ENCODE measurements around the gene ADK. TPM values are rescaled to one million over a fixed set of nuclear protein-coding genes. Genes with fewer than 3 reads are reported as not detected.

ADK gene
- total RNA-seq, 1 donor from 2014 or later = 53.7 TPM

GRCh38 chr10:74363727-74364126 lies 212.7 kb downstream of the ADK start:
- DNase-seq (ENCODE audit: low read depth) (no peak), FAIRE-seq (no peak)
- TF ChIP-seq, protein P1, sequence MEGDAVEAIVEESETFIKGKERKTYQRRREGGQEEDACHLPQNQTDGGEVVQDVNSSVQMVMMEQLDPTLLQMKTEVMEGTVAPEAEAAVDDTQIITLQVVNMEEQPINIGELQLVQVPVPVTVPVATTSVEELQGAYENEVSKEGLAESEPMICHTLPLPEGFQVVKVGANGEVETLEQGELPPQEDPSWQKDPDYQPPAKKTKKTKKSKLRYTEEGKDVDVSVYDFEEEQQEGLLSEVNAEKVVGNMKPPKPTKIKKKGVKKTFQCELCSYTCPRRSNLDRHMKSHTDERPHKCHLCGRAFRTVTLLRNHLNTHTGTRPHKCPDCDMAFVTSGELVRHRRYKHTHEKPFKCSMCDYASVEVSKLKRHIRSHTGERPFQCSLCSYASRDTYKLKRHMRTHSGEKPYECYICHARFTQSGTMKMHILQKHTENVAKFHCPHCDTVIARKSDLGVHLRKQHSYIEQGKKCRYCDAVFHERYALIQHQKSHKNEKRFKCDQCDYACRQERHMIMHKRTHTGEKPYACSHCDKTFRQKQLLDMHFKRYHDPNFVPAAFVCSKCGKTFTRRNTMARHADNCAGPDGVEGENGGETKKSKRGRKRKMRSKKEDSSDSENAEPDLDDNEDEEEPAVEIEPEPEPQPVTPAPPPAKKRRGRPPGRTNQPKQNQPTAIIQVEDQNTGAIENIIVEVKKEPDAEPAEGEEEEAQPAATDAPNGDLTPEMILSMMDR (IDR thresholded peaks at IDR 0.05; ENCODE audit: insufficient read depth, low read length, severe bottlenecking) = no peak
- H3K27me3 ChIP-seq (ENCODE audit: control insufficient read depth, insufficient read depth, low read length) = no peaks in the 10 kb centered on the region
- H3K4me3 ChIP-seq (ENCODE audit: low read depth, low read length) = no peak overlapping the region
- H3K36me3 ChIP-seq (ENCODE audit: control insufficient read depth, insufficient read depth, low read length) = no peaks in the 10 kb centered on the region

- no peak for FAIRE-seq
- TF ChIP-seq, protein P1 (IDR thresholded peaks at IDR 0.05; ENCODE audit: insufficient read depth, low read length, severe bottlenecking) = no peak
- no peak overlapping the region for H3K4me3 ChIP-seq (ENCODE audit: low read depth, low read length)
Observed at GRCh38 chr10:74365109-74365508, 214.1 kb downstream of the ADK start.

DNA sequence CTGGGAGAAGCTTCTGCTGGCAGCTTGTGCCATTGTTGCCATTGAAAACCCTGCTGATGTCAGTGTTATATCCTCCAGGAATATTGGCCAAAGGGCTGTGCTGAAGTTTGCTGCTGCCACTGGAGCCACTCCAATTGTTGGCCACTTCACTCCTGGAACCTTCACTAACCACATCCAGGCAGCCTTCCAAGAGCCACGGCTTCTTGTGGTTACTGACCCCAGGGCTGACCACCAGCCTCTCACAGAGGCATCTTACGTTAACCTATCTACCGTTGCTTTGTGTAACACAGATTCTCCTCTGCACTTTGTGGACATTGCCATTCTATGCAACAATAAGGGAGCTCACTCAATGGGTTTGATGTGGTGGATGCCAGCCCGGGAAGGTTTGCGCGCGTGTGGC lies 220.7 kb downstream of the ADK start:
- FAIRE-seq (no peak), DNase-seq (ENCODE audit: low read depth) (no peak)
- no peak overlapping the region for H3K4me3 ChIP-seq (ENCODE audit: low read depth, low read length)
- H3K27me3 ChIP-seq (ENCODE audit: control insufficient read depth, insufficient read depth, low read length) = no peaks in the 10 kb centered on the region
- H3K36me3 ChIP-seq (ENCODE audit: control insufficient read depth, insufficient read depth, low read length) = peaks cover 1% of the 10 kb centered on the region
- TF ChIP-seq, protein P1 (IDR thresholded peaks at IDR 0.05; ENCODE audit: insufficient read depth, low read length, severe bottlenecking) = no peak

More at GRCh38 chr10:74365109-74365508, 214.1 kb downstream of the ADK start:
- H3K27me3 ChIP-seq (ENCODE audit: control insufficient read depth, insufficient read depth, low read length) = no peaks in the 10 kb centered on the region
- no peaks in the 10 kb centered on the region for H3K36me3 ChIP-seq (ENCODE audit: control insufficient read depth, insufficient read depth, low read length)
- no peak for DNase-seq (ENCODE audit: low read depth)

GRCh38 chr10:74373059-74373458 lies 222.0 kb downstream of the ADK start:
- no peaks in the 10 kb centered on the region for H3K27me3 ChIP-seq (ENCODE audit: control insufficient read depth, insufficient read depth, low read length)
- no peak for FAIRE-seq
- H3K4me3 ChIP-seq (ENCODE audit: low read depth, low read length) = no peak overlapping the region
- H3K36me3 ChIP-seq (ENCODE audit: control insufficient read depth, insufficient read depth, low read length) = peaks cover 1% of the 10 kb centered on the region
- TF ChIP-seq, protein P1 (IDR thresholded peaks at IDR 0.05; ENCODE audit: insufficient read depth, low read length, severe bottlenecking) = no peak
- no peak for DNase-seq (ENCODE audit: low read depth)

DNA sequence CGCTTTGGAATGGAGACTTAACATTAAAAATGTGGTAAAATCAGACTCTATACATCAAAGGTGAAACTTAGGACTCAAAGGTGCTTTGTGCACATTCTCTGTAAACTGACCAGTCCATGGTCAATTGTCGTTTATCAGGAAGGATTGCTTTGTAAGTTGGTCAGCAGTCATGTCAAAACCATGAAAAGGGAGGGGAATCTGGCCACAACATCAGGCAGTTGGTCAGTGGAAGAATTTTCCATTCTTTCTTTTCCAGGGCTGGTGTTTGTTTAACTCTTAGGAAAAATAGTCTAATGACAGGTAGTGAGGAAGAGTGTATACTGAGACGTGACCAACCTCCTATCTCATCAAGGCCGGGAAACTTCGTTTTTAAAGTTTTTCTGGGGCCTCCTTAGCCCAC lies 226.5 kb downstream of the ADK start:
- no peak for FAIRE-seq
- H3K4me3 ChIP-seq (ENCODE audit: low read depth, low read length) = no peak overlapping the region

GRCh38 chr10:74379474-74379873 lies 228.5 kb downstream of the ADK start:
- H3K27me3 ChIP-seq (ENCODE audit: control insufficient read depth, insufficient read depth, low read length) = no peaks in the 10 kb centered on the region
- no peaks in the 10 kb centered on the region for H3K36me3 ChIP-seq (ENCODE audit: control insufficient read depth, insufficient read depth, low read length)
- DNase-seq (ENCODE audit: low read depth) = no peak
- no peak overlapping the region for H3K4me3 ChIP-seq (ENCODE audit: low read depth, low read length)
- TF ChIP-seq, protein P1 (IDR thresholded peaks at IDR 0.05; ENCODE audit: insufficient read depth, low read length, severe bottlenecking) = no peak
- FAIRE-seq = no peak

More for the DNA sequence above, 226.5 kb downstream of the ADK start:
- Histone ChIP-seq H3K27me3 (ENCODE audit: control insufficient read depth, insufficient read depth, low read length) (no peaks in the 10 kb centered on the region), H3K36me3 (ENCODE audit: control insufficient read depth, insufficient read depth, low read length) (no peaks in the 10 kb centered on the region)
- DNase-seq (ENCODE audit: low read depth) = no peak
- TF ChIP-seq, protein P1 (IDR thresholded peaks at IDR 0.05; ENCODE audit: insufficient read depth, low read length, severe bottlenecking) = no peak

All from bronchial epithelial cell (primary cell).